Activated CD8-positive, alpha-beta memory T cell treated with anti-CD3 and anti-CD28 coated beads, Interleukin-2, amount 10 ng/mL, durations not matched to agents 7 days and 5 days (primary cell): ENCODE data around the gene FARS2. TPM values are rescaled to one million over a fixed set of nuclear protein-coding genes. Genes with fewer than 3 reads are reported as not detected.

Experiments used
- ATAC-seq: fragments of 150-1000 bp; cut with Tn5 transposase; one replicate; pipeline ENCODE4 v1.10.0; 2021; ENCODE audit warnings: moderate library complexity
- CTCF ChIA-PET: fragments of 350-600 bp; sonication (Branson Sonifier 250); formaldehyde crosslinking; loops from one replicate; lab custom pipeline; 2021; ENCODE audit warnings: antibody characterized with exemption; lab: Charles Lee
- DNase-seq: peaks from one replicate; pipeline ENCODE4 v3.0.0-alpha.2; 2020
- H3K27ac Mint-ChIP-seq: one replicate; pipeline ENCODE4 v1.8.0; 2021; ENCODE audit warnings: mild to moderate bottlenecking, mixed read lengths
- H3K27me3 Mint-ChIP-seq: one replicate; pipeline ENCODE4 v1.8.0; 2021; ENCODE audit warnings: mixed read lengths
- H3K36me3 Mint-ChIP-seq: one replicate; pipeline ENCODE4 v1.8.0; 2021; ENCODE audit warnings: mild to moderate bottlenecking, mixed read lengths
- H3K4me1 Mint-ChIP-seq: one replicate; pipeline ENCODE4 v1.8.0; 2021; ENCODE audit warnings: mixed read lengths
- H3K4me3 Mint-ChIP-seq: one replicate; pipeline ENCODE4 v1.8.0; 2021; ENCODE audit warnings: mild to moderate bottlenecking, moderate library complexity, mixed read lengths
- H3K9me3 Mint-ChIP-seq: one replicate; pipeline ENCODE4 v1.8.0; 2022; ENCODE audit warnings: low read depth, mixed read lengths
- total RNA-seq, 2 experiments: library from RNA; stranded (reverse); gene quantifications; one replicate each; pipeline ENCODE4 v1.2.3, GENCODE V29; 2021

Gene FARS2
- total RNA-seq, 2 experiments from 2014 or later: 23.2 to 28.3 TPM

DNA sequence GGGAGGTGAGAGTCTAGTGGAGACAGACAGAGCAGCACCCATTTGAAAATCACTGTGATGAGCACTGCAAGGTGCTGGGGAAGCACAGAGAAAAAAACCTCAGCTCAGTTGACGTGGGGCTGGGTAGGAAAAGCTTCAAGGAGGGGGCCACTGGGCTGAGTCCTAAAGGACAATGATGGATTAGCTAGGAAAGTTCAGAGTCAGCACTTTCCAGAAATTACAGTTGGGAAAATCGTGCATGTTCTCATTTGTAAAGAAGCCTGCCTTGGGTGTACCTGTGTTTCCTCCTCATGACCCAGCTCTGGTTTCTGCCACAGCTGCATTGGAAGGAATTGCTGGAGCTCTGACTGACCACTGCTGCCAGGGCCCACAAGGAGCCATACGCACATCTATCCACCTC, 221.3 kb downstream of the FARS2 start:
- H3K27me3 Mint-ChIP-seq: no peaks in the 10 kb centered on the region

DNA sequence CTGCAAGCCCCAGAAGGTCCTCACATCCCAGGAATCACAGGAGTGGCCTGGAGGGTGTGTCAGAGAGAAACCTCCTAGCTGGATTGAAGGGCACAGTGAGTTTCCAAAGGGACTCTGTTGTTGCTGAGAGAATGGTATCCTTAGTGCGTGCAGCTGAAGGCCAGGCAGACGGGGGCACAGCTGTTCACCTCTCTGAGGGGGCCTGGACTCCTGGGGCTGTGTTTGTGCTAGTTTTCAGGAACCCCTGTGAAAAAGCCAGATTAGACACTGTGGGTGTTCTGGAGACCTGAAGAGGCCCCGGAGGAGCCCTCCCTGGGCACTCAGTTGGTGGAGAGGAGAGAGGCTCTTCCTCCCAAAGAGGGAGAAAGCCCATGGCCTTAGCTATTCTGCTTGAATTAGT, 223.4 kb downstream of the FARS2 start:
- CTCF ChIA-PET: no interaction called here
- no peak overlapping the region for H3K4me3 Mint-ChIP-seq
- ATAC-seq (no peak), DNase-seq (no peak)
- peaks cover 7% of the 10 kb centered on the region for H3K4me1 Mint-ChIP-seq
- H3K27me3 Mint-ChIP-seq: no peaks in the 10 kb centered on the region
- H3K27ac Mint-ChIP-seq: no peak overlapping the region
- H3K9me3 Mint-ChIP-seq: no peaks in the 10 kb centered on the region
- peaks cover 2% of the 10 kb centered on the region for H3K36me3 Mint-ChIP-seq

More for the DNA sequence above, 221.3 kb downstream of the FARS2 start:
- Mint-ChIP-seq H3K4me3 (no peak overlapping the region), H3K36me3 (no peaks in the 10 kb centered on the region), H3K4me1 (peaks cover 7% of the 10 kb centered on the region), H3K9me3 (no peaks in the 10 kb centered on the region), H3K27ac (no peak overlapping the region)
- no peak for DNase-seq
- CTCF ChIA-PET: interaction anchor here (1.8 kb wide), 1 partner anchor 12 kb away, joined by 6 read pairs; no protein-coding TSS in a partner anchor
- no peak for ATAC-seq

DNA sequence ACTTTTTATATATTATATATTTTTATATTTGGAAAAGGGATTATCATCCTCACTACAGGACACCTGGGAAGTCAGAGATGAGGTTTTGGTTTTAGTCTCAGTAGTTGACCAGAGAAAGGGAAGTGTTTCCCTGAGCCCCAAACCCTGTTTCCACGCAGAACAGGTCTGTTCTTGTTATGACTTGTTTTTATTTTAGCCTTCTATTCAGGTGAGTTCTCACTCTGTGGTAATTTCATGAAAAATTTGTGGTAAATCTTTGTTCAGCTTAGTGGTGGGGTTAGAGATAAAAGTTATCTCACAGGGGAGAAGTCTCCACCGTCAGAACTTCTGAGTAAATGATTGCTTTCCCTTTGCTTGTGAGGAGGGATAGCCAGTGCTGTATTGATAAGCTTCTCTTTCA, 224.9 kb downstream of the FARS2 start:
- Mint-ChIP-seq H3K4me1 (peaks cover 7% of the 10 kb centered on the region), H3K36me3 (peaks cover 2% of the 10 kb centered on the region), H3K27ac (no peak overlapping the region), H3K4me3 (no peak overlapping the region), H3K27me3 (no peaks in the 10 kb centered on the region), H3K9me3 (no peaks in the 10 kb centered on the region)
- DNase-seq (no peak), ATAC-seq (no peak)
- CTCF ChIA-PET: no interaction called here

DNA sequence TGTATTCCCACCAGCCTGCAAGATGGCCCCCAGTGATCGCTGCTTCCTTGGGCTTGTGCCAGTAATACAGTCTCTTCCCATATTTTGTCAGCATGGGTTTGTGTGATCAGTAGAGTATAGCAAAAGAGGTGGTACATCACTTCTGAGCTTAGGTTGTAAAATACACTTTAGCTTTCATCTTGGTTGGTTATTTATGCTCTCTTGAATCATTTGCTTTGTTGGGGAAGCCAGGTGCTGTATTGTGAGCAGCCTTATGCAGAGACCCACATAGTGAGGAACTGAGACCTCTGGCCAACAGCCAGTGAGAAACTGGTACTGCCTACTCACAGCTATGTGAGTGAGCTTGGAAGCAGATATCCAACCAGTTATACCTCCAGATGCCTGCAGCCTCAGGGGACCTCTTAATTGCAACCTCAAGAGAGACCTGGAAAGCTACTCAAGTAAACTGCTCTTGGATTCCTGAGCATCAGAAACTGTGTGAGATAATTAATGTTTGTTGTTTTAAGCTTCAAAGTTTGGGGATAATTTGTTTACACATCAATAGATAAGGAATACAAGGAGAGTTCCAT, 229.3 kb downstream of the FARS2 start:
- H3K27me3 Mint-ChIP-seq: no peaks in the 10 kb centered on the region
- H3K9me3 Mint-ChIP-seq: no peaks in the 10 kb centered on the region
- DNase-seq (no peak), ATAC-seq (no peak)
- no peak overlapping the region for H3K27ac Mint-ChIP-seq
- H3K36me3 Mint-ChIP-seq: peaks cover 2% of the 10 kb centered on the region
- CTCF ChIA-PET: interaction anchor here (0.5 kb wide), 1 partner anchor 46 kb away, joined by 3 read pairs; no protein-coding TSS in a partner anchor
- no peak overlapping the region for H3K4me3 Mint-ChIP-seq
- H3K4me1 Mint-ChIP-seq: peaks cover 7% of the 10 kb centered on the region

DNA sequence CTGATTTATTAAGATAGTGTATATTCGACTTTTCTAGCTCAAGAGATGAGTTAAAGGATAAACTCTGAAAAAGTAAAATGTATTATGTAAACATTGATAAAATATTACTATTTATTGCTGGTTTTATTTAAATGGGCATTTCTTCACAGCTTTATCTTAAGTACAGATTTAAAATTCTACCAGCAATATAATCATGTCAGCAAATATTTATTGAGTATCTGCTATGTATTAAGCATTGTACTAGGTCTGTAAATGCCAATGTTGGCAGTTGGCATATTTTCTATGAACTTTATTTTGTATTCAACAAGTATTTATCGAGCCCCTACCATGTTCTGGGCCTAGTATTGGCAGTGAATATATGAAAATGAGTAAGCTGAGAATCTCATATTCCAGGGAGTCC, 231.0 kb downstream of the FARS2 start:
- no peak overlapping the region for H3K27ac Mint-ChIP-seq
- CTCF ChIA-PET: no interaction called here

DNA sequence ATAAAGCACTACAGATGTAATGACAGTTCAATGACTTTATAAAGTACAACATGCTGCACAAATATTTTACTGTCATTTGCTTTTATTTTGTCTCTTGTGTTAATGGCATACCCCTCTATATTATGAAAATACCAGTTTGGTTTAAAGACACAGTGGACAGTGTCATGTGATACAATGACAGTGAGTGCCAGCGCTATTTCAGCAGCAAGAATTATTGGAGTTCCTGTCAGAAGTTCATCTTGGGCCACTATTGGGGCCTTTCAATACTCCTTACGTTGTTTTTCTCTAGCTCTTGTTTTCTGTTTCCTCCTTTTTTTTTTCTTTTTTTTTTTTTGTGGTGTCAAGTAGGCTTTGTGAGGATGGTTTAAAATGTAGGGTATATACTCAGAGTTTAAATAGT, 232.5 kb downstream of the FARS2 start:
- Mint-ChIP-seq H3K4me1 (no peaks in the 10 kb centered on the region), H3K36me3 (no peaks in the 10 kb centered on the region), H3K9me3 (no peaks in the 10 kb centered on the region), H3K27me3 (no peaks in the 10 kb centered on the region), H3K4me3 (no peak overlapping the region), H3K27ac (no peak overlapping the region)
- CTCF ChIA-PET: no interaction called here
- DNase-seq (no peak), ATAC-seq (no peak)

More for the DNA sequence above, 231.0 kb downstream of the FARS2 start:
- Mint-ChIP-seq H3K4me3 (no peak overlapping the region), H3K9me3 (no peaks in the 10 kb centered on the region), H3K27me3 (no peaks in the 10 kb centered on the region), H3K36me3 (peaks cover 2% of the 10 kb centered on the region), H3K4me1 (no peaks in the 10 kb centered on the region)
- ATAC-seq: no peak
- no peak for DNase-seq

DNA sequence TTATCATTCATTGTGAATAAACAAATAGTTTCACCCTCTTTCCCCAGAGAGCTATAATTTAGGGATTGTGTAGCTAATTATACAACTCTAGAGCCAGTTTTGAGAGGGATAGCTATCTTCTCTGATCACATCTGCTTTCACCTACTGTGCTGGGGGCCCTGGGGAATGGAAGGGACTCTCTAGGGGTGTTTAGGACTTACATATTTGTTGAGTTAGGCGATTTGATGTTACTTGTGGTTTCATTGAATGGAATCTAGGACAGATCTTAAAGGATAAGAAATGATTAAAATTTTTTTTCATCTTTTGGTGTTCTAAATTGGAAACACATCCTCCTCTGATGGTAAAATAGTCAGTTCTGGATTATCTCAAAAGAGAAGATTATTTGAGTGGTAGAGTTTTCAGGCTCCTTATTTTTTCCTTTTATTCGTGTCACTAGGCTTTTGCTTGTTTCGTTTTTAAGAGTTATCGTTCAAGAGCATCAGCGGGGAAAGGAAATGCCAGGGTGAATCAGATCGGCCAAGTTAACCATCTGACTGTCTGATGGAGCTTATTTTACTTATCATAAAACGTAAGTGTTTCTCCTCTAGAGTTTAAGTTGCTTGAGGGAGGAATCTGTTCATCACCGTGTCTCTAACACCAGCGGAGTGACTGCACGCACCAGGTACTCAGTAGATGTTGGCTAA, 236.7 kb downstream of the FARS2 start:
- H3K4me3 Mint-ChIP-seq: no peak overlapping the region
- CTCF ChIA-PET: no interaction called here

DNA sequence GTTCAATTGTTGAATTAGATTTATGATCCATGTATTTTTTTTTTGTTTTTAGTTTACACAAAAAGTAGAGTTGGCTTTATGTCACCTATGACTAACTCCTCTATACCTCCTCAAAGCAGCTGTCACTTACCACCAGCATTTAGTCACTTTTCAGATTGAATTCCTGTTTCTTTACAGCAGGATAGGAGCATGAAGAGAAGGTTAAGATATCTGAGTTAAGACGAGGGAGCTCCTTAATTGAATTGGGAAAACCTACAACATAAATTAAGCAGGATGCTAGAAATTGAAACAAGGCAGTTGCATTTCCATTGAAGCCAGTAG, 237.2 kb downstream of the FARS2 start:
- DNase-seq (no peak), ATAC-seq (no peak)
- Mint-ChIP-seq H3K27ac (no peak overlapping the region), H3K4me3 (no peak overlapping the region), H3K4me1 (peaks cover 12% of the 10 kb centered on the region), H3K9me3 (no peaks in the 10 kb centered on the region), H3K27me3 (no peaks in the 10 kb centered on the region), H3K36me3 (peaks cover 12% of the 10 kb centered on the region)
- CTCF ChIA-PET: no interaction called here

More for the DNA sequence above, 236.7 kb downstream of the FARS2 start:
- Mint-ChIP-seq H3K36me3 (peaks cover 12% of the 10 kb centered on the region), H3K27ac (peak overlapping the region; percentile 42), H3K9me3 (no peaks in the 10 kb centered on the region), H3K4me1 (peaks cover 12% of the 10 kb centered on the region), H3K27me3 (no peaks in the 10 kb centered on the region)
- no peak for DNase-seq
- ATAC-seq: no peak

DNA sequence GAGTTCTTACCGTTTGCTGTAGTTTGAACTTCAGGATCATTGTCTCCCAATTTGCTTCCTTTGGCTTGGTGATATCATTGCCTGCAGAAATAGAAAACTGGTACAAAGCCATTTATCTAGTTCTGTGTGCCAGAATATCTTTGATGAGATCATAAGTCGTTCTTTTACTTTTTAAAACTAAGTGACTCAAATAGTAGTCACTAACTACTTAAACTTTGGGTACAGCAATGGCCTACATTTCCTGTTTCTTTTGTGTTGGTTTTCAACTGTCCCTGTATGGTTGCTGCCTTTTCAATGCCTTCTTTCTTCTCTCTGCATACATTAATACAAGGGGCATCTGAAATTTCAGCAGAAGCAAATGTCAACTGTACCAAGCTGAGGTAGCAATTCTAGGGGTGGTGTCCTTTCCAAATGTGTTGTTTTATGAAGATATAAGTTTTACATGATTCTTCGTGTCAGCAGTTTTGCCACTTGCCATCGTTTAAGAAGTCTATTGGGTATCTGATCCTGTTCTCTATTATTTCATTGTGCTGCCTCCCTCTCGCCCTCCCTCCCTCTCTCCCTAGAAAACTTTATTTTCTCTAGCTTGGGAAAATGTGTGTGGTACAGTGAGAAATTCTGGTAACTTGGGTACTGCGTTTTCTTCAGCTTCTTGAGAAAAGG, 238.5 kb downstream of the FARS2 start:
- DNase-seq (no peak), ATAC-seq (no peak)
- Mint-ChIP-seq H3K4me1 (peaks cover 12% of the 10 kb centered on the region), H3K9me3 (no peaks in the 10 kb centered on the region), H3K36me3 (peaks cover 12% of the 10 kb centered on the region), H3K27ac (peak overlapping the region; percentile 31), H3K27me3 (no peaks in the 10 kb centered on the region), H3K4me3 (no peak overlapping the region)
- CTCF ChIA-PET: interaction anchor here (0.6 kb wide), 1 partner anchor 100 kb away, joined by 3 read pairs; no protein-coding TSS in a partner anchor

DNA sequence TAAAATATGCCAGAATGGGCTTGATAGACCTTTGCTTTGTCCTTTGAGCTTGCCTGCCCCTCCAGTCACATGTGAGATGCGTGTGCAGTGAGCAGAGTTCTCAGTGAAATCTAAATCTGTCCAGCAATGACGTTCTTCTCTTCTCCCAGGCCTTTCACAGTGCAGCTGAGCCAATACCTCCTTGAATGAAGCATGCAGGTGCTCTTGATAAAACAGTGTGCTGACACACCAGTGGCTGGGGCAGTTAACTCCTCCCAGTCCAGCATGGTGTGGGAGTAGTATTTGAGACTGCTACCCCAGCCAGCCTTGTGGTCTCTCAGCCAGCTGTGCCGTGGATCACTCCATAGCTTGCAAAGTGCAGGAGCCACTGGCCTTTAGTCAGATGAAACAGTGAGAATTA, 240.5 kb downstream of the FARS2 start:
- peaks cover 17% of the 10 kb centered on the region for H3K4me1 Mint-ChIP-seq
- no peak overlapping the region for H3K27ac Mint-ChIP-seq

DNA sequence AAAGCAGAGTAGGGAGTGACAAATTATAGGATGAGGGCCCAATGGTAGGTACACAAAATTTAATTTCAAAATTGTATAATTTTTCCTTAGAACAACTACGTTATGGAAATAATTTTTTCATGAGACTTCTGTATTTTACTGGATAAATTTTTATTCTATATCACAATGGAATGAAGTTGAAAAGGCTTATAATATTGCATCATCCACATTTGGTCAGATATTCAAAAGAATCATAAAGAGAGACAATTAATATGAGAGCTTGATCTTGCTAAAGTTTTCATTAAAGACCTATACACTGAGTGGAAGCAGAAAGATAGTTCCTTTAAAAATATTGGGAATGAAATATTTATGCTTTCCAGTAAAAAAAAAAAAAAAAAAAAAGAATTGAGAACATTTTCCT, 242.8 kb downstream of the FARS2 start:
- no peak overlapping the region for H3K4me3 Mint-ChIP-seq
- no peaks in the 10 kb centered on the region for H3K27me3 Mint-ChIP-seq
- H3K4me1 Mint-ChIP-seq: peaks cover 22% of the 10 kb centered on the region

More for the DNA sequence above, 240.5 kb downstream of the FARS2 start:
- Mint-ChIP-seq H3K36me3 (peaks cover 12% of the 10 kb centered on the region), H3K4me3 (no peak overlapping the region), H3K27me3 (no peaks in the 10 kb centered on the region), H3K9me3 (no peaks in the 10 kb centered on the region)
- CTCF ChIA-PET: no interaction called here
- no peak for DNase-seq
- ATAC-seq: no peak

DNA sequence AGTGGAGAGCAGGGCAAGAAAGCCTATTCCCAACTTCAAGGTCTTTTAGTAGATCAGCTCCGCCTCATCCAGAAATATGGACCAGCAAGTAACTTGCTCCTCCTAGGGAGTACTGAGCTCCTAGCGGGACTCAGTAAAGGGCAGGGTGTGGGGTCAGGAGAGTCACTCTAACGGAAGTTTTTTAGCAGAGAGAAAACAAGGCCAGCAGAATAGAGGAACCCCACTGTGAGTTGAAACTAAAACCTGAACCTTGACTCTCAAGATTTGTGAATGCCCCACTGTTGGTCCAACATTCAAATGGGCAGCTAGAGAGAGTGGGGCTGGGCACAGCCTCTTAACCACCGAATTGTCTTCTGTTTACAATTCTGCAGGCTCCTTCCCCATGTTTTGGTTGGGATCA, 244.8 kb downstream of the FARS2 start:
- Mint-ChIP-seq H3K27ac (no peak overlapping the region), H3K36me3 (peaks cover 3% of the 10 kb centered on the region), H3K9me3 (no peaks in the 10 kb centered on the region), H3K27me3 (no peaks in the 10 kb centered on the region), H3K4me3 (no peak overlapping the region), H3K4me1 (peaks cover 12% of the 10 kb centered on the region)
- no peak for DNase-seq
- no peak for ATAC-seq
- CTCF ChIA-PET: interaction anchor here (0.7 to 1.5 kb wide), 3 partner anchors 10 to 104 kb away, joined by 3 read pairs; no protein-coding TSS in a partner anchor

More for the DNA sequence above, 242.8 kb downstream of the FARS2 start:
- Mint-ChIP-seq H3K9me3 (no peaks in the 10 kb centered on the region), H3K27ac (no peak overlapping the region), H3K36me3 (peaks cover 11% of the 10 kb centered on the region)
- CTCF ChIA-PET: interaction anchor here (0.6 to 0.9 kb wide), 2 partner anchors 33 to 722 kb away, joined by 3 read pairs; no protein-coding TSS in a partner anchor
- DNase-seq (no peak), ATAC-seq (no peak)

DNA sequence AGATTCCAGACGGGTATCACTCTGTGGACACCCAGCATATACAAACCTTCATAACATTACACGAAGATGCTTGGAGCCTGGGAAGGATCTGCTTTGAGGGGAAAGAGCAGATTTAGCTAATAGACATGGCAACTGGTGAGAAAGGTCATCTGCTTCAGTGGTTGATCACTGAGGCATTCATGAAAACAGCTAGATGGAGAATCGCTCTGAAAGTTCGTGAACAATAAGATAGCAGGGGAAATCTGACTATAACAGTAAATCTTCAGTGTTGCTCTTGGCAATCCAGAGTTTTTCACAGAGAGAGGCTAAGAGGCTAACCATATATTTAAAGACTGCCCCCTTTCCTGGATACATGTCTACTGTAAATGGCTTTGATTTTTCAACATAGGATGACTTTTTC, 245.3 kb downstream of the FARS2 start:
- Mint-ChIP-seq H3K9me3 (no peaks in the 10 kb centered on the region), H3K27me3 (no peaks in the 10 kb centered on the region), H3K4me3 (no peak overlapping the region), H3K4me1 (peaks cover 12% of the 10 kb centered on the region), H3K36me3 (peaks cover 3% of the 10 kb centered on the region), H3K27ac (no peak overlapping the region)
- CTCF ChIA-PET: interaction anchor here (0.7 to 1.5 kb wide), 3 partner anchors 9 to 103 kb away, joined by 3 read pairs; no protein-coding TSS in a partner anchor
- no peak for ATAC-seq
- no peak for DNase-seq
